GM19238 (cell line): ENCODE measurements around the gene MYH1.
"Not testable (repeated sequence)": the region's sequence is repeated elsewhere in the genome, so short reads cannot be mapped to it uniquely, and the experiment has no call there.

Experiments used
- DNase-seq: peaks from one replicate; pipeline ENCODE4 v3.0.0; 2011; ENCODE audit warnings: low spot score; ENCODE audit not compliant: insufficient read length

Gene MYH1

GRCh38 chr17:10518271-10519037, at the start of gene MYH1:
Gene MYH1, minus strand, starts transcription at chr17:10518542. Its CDS starts 1,900 bp downstream, at chr17:10516642.
- no peak for DNase-seq

GRCh38 chr17:10563991-10564660, 45.8 kb upstream of the MYH1 start:
- no peak for DNase-seq

- no peak for DNase-seq
Measured at GRCh38 chr17:10558049-10558448, 39.7 kb upstream of the MYH1 start.

DNA sequence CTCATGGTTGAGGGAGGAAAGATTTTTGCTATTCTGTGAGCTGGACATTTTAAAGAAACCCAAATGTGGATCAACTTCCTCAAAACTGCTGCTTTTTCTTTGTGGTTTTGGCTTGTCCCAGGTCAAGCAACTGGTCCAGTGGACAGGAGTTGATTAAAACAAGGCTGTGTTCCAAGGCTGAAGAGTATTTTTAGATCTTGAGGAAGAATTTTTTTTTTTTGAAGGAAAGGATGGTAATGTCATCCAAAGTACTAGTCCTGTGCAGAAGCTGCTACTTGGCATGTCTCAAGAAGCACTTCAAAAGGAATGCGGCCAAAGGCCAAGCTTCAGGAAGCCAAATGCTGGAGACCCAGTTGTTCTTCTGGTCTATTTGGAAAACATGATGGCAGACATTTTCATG, 39.1 kb upstream of the MYH1 start:
- no peak for DNase-seq

DNA sequence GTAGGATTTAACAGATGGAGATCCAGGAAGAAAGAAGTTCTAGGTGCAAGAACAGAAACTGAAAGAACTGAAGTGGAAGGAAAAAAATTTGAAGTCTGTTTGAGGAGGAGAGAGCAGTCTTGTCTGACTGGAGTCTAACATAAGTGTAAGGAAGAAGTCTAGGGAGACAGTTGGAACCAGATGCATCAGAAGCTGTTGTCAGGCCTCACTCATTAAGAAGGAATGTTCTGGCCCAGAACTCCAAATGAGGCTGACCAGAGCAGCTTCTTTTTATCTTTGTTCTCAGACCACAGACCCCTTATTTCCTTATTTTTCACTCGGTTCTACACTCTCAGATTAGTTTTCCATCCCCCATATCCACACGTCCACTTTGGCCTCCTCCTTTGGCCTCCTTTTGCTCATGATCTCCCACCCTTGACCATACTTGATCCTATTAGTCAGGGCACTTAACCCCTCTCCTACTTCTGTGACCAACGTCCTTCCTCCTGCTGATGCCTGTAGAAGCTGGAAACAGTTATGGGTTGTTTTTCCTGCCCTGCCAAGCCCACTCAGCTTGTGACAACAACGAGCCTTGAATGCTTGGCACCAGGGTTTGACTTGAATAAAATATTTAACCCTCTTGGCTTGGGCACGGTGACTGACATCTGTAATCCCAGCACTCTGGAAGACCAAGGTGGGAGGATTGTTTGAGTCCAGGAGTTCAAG, 38.1 kb upstream of the MYH1 start:
- no peak for DNase-seq

- DNase-seq, result no peak
Measured at GRCh38 chr17:10550014-10550413, 31.7 kb upstream of the MYH1 start.

GRCh38 chr17:10549096-10549842, 30.9 kb upstream of the MYH1 start, which contains the start of gene MYH2:
Gene MYH2, minus strand, starts transcription at chr17:10549658. Its CDS starts 1,738 bp downstream, at chr17:10547920.
- DNase-seq, result no peak

GRCh38 chr17:10547351-10547750, 29.0 kb upstream of the MYH1 start:
- no peak for DNase-seq

DNA sequence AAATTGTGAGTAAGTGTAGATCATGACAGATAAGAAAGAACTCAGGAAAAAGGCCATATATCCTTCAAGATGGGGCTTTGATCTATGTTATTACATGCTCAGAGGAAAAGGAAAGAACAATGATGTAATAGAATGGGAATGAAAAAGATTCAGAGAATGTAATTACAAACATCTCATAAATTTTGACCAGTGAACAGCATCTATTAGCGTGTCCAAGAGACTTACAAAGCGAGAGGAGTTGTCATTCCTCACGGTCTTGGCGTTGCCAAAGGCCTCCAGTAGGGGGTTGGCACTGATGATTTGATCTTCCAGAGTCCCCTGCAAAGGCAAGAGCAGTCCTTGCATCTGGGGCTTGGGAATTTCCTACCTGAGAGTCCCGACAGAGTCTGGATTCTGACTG, 25.1 kb upstream of the MYH1 start:
- DNase-seq, result not testable (repeated sequence)

DNA sequence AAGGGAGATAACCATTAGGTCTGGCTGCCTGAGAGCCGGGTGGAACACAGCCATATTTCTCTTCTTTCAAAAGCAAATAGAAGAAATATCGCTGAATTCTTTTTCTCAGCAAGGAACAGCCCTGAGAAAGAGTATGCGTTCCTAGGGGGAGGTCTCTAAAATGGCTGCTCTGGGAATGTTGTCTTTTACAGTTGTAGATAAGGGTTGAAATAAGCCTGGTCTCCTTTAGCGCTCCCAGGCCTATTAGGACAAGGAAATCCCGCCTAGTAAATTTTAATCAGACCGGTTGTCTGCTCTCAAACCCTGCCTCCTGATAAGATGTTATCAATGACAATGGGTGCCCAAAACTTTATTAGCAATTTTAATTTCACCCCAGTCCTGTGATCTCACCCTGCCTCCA, 22.8 kb upstream of the MYH1 start:
- DNase-seq, result not testable (repeated sequence)

- DNase-seq, result no peak
Measured at GRCh38 chr17:10532026-10532425, 13.7 kb upstream of the MYH1 start.

DNA sequence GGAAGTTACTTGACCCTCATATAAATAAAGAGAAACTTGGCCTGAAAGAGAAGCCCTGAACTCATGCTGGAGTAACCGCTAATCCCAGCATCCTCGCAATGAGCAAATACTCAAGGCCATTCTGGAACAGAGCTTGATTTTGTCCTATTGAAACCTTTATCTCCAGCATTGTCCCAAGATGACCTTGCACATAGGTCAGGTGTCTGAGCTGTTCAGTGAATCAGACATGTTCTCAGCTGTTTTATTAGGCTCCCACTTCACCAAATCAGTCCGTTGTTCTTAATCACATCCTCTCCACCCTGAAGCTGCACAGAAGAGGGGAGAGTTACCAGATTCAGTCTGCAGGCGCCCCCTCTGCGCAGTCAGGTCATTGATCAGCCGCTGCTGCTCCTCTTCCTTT, 9.1 kb upstream of the MYH1 start:
- DNase-seq, result no peak

GRCh38 chr17:10526517-10526916, 8.2 kb upstream of the MYH1 start:
- DNase-seq, result no peak

- DNase-seq, result no peak
Measured at GRCh38 chr17:10523064-10523463, 4.7 kb upstream of the MYH1 start.

DNA sequence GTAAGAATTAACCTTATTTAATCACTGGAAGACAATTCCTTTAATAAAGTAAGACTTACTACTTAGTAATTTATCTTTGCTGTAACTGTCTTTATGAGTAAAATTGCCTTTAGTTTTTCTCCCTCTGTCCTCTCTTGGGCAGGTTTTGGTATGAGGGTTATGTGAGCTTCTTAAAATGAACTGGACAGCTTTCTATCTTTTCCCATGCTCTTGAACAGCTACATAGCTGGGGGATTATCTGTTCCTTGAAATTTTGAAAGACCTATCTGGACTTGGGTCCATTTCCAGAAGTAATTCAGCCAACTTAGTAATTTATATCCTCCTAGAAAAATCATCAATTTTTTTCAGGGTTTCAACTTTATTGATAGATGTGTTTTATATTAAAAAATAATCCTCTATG, 3.6 kb upstream of the MYH1 start:
- no peak for DNase-seq

DNA sequence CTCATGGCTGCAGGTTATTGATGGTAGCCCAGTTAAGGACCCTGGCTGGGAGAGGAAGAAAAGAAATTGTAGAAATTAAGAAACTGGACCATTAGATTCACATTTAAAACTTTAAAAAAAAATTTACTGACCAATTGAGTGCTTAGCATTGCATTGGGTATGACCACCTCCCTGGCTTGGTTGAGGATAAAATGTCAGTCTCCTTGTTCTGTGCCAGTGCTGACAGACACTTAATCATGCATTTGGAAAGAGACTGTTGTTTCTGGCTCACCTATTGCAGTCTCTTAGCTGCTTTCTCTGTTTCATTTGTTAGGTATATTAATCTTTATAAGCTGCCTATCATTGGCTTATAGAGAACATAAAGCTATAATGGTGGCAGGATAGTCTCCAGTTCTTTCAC, 1.7 kb downstream of the MYH1 start:
- DNase-seq, result no peak

DNA sequence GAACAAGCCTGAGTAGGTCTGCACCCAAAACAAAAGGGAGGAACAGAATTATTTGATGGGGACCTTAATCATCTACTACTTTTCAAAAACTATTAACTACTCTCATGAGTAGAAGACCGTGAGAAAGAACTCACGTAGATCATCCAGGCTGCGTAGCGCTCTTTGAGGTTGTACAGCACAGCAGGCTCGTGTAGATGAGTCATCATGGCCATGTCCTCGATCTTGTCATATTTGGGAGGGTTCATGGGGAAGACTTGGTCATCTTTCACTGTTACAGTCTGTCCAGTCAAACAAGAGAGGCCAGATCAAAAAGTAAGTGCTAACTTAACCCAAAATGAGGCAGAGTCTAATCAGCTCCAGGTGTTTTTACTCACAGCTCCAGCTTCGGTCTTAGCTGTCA, 2.3 kb downstream of the MYH1 start:
- no peak for DNase-seq

- DNase-seq, result no peak
Measured at GRCh38 chr17:10513299-10514067, 4.9 kb downstream of the MYH1 start.

- DNase-seq, result no peak
Measured at GRCh38 chr17:10512856-10513255, 5.5 kb downstream of the MYH1 start.

- no peak for DNase-seq
Measured at GRCh38 chr17:10499950-10500349, 18.4 kb downstream of the MYH1 start.

GRCh38 chr17:10492004-10492403, 26.3 kb downstream of the MYH1 start:
- DNase-seq, result no peak
